HG02642 (cell line): ENCODE data around the gene MCF2L.
"Not testable (repeated sequence)": the region's sequence is repeated elsewhere in the genome, so short reads cannot be mapped to it uniquely, and the experiment has no call there.

ENCODE experiments used
- ATAC-seq: cut with Tn5 transposase; IDR thresholded peaks from one replicate; pipeline ENCODE4 v1.9.1; 2021; ENCODE audit warnings: mild to moderate bottlenecking; ENCODE audit not compliant: unreplicated experiment, poor library complexity

Gene MCF2L

DNA sequence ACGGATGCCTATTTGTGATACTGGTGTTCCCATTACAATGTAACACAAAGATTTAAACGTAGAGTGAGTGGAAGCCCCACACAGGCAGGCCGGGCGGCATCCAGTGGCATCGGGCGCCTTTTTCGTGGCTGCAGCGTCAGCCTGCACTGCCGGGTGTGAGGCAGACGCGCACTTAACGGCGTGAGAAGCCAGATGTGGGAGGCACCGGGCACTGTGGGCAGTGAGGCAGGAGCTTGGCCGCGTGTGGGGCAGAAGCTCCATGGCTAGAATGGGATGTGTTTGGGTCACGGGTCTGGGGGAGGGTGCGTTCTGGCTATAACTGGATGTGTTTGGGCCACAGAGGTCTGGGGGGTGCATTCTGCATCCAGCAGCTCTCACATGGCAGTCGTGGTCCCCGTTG lies 73.4 kb downstream of the MCF2L start:
- no peak for ATAC-seq

- ATAC-seq, result no peak
These were observed 74.1 kb downstream of the MCF2L start for GRCh38 chr13:113043001-113043630.

GRCh38 chr13:113043931-113044330 lies 74.9 kb downstream of the MCF2L start:
- ATAC-seq, result no peak

- no peak for ATAC-seq
These were observed 75.5 kb downstream of the MCF2L start for GRCh38 chr13:113044391-113045114.

DNA sequence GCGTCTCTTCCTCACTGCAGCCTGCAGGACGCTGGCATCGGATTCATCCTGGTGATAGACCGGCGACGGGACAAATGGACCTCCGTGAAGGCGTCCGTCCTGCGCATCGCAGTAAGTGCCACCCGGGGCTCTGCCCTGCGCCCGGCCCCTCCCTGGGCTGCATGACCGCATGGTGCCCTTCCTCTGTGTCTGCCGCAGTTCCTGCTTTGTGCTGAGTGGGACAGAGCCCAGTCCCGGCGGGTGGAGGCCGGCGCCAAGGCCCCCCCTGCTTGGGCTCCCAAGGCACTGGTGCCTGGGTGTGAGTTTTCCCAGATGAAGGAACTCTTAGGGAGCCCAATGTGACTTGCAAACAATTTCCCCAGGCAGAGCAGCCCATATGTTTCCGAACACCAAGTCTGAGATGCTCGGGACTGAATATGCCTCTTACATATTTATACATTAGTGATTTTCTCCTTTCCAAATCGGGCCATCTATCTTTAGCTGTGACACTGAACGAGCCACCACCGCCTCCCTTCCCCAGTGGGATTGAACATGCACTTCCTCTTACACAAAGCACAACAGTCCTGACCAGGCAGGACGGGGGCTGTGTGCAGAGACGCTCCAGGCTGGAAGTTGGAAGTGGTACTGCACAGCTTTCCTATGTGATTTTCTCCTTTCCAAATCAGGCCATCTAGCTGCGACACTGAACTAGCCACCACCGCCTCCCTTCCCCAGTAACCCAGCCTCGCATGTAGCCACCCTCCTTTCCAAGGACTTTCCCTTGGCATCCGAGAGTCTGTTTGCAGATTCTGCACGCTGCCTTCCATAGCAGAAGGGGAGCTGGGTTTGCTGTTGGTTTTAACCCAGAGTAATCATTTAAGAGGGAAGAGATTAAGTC lies 76.5 kb downstream of the MCF2L start:
- no peak for ATAC-seq

DNA sequence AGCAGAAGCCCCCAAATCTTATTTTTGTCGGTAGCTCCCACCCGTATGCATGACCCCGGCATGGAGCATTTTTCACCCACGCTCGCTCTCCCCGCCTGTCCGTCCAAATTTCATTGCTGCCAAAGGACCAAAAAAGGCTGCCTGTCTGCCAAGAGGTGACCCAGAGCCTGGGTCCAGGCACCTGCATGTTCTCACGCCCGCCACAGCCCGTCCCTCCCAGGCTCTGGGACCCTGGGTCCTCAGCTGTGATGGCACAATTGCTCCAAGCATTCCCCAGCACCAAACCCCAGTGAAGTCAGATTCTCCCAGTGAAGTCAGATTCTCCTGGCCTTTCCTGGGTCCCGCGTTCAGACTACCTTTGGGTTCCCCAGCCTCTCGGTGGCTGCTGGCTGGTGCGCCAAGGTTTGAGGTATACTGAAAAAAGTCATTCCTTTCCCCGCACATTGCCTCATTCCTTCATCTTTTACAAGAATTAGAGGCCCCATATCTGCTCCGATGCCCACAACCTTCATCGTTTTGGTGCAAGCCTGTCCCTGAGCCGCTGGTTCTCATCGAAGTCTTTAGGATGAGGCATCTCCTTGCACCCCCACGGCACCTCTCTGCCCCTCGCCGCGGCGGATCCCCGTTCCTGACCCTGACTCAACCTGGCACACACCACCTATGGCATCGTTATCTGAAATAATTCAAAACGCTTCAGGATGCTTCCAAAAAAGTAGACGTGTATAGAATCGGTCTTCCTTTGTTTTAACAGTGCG lies 77.3 kb downstream of the MCF2L start:
- ATAC-seq, result no peak

DNA sequence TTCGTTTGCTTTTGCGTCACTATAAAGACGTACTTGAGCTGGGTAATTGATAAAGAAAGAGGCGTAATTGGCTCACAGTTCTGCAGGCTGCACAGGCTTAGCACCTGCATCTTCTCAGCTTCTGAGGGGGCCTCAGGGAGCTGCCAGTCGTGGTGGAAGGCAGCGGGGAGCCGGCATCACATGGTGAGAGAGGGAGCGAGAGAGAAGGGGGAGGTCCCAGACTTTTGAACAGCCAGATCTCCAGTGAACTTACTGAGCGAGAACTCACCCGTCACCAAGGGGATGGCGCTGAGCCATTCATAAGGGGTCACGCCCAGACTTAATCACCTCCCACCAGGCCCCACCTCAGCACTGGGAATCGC lies 77.8 kb downstream of the MCF2L start:
- ATAC-seq, result no peak

- ATAC-seq, result no peak
These were observed 78.6 kb downstream of the MCF2L start for GRCh38 chr13:113047587-113047986.

DNA sequence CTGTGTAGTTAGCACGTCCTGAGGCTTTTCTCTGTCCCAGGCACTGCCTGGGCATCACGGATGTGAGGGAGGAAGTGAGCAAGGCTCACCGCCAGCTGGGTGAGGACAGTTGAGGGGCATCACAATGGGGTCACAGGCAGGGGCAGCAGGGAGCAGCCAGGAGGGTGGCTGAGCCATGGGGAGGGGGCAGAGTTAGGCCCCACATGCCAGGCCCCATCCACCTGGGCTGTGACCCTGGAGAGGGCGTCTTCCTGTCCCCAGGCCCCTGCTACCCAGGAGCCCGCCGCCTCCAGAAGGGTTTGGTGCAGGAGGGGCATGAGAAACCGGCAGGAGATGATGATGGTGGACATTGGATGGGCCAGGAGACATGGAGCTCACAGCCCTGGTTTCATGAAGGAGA lies 79.8 kb downstream of the MCF2L start:
- ATAC-seq, result no peak

- ATAC-seq, result no peak
These were observed 80.5 kb downstream of the MCF2L start for GRCh38 chr13:113049521-113049941.

- no peak for ATAC-seq
These were observed 81.0 kb downstream of the MCF2L start for GRCh38 chr13:113049981-113050380.

- no peak for ATAC-seq
These were observed 81.9 kb downstream of the MCF2L start for GRCh38 chr13:113050734-113051431.

GRCh38 chr13:113051641-113052040 lies 82.6 kb downstream of the MCF2L start:
- ATAC-seq, result no peak

DNA sequence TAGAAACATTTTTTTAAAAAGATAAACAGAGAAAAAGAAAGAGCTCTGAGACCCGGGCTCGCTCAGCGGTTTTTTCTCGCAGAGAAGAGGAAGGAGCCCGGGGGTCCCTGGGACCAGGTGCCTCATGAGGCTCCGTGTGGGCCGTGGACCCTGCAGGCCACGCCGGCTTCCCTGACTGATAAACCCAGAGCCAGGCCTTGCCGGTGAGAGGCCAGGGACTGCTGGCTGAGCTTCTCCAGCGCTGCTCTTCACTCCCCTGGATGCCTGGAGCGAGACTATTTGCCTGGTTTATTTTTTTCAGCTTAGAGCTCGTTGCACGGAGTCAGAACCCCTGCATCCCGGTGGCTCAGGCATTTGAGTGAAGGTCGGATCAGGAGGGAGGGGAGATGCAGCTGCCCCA lies 83.2 kb downstream of the MCF2L start:
- ATAC-seq, result no peak

- no peak for ATAC-seq
These were observed 84.0 kb downstream of the MCF2L start for GRCh38 chr13:113052971-113053370.

GRCh38 chr13:113053376-113053775 lies 84.4 kb downstream of the MCF2L start:
- no peak for ATAC-seq

- no peak for ATAC-seq
These were observed 85.0 kb downstream of the MCF2L start for GRCh38 chr13:113053801-113054604.

- ATAC-seq, result no peak
These were observed 88.1 kb downstream of the MCF2L start for GRCh38 chr13:113057084-113057483.

DNA sequence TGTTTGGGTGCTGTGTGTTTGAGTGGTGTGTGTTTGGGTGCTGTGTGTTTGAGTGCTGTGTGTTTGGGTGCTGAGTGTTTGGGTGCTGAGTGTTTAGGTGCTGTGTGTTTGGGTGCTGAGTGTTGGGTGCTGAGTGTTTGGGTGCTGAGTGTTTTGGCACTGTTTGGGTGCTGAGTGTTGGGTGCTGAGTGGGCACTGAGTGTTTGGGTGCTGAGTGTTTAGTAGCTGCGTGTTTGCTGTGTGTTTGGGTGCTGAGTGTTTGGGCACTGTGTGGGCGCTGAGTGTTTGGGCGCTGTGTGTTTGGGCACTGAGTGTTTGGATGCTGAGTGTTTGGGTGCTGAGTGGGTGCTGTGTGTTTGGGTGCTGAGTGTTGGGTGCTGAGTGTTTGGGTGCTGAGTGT lies 88.5 kb downstream of the MCF2L start:
- not testable (repeated sequence) for ATAC-seq
